Lower lobe of right lung (tissue), 2 donors: Measurements from ENCODE around the gene CACNA1A. TPM values are rescaled to one million over a fixed set of nuclear protein-coding genes. Genes with fewer than 3 reads are reported as not detected.

ENCODE experiments used
- ATAC-seq, 2 donors: fragments of 200-7000 bp; cut with Tn5 transposase; one replicate each; pipeline ENCODE4 v1.9.1; 2020 to 2022; ENCODE audit warnings: mild to moderate bottlenecking in 2 of 2, moderate library complexity in 2 of 2
- DNase-seq: peaks from one replicate; pipeline ENCODE4 v3.0.0-alpha.2; 2020
- H3K27ac ChIP-seq: fragments of 200-600 bp; one replicate; pipeline ENCODE4 v1.8.0; 2022
- H3K27me3 ChIP-seq: fragments of 200-600 bp; one replicate; pipeline ENCODE4 v1.8.0; 2022; ENCODE audit warnings: low read depth
- H3K36me3 ChIP-seq: fragments of 200-600 bp; one replicate; pipeline ENCODE4 v1.8.0; 2022; ENCODE audit warnings: mild to moderate bottlenecking
- H3K4me1 ChIP-seq: fragments of 200-600 bp; one replicate; pipeline ENCODE4 v1.8.0; 2022
- H3K4me3 ChIP-seq: fragments of 200-600 bp; one replicate; pipeline ENCODE4 v1.8.0; 2022; ENCODE audit warnings: mild to moderate bottlenecking
- H3K9me3 ChIP-seq: fragments of 200-600 bp; one replicate; pipeline ENCODE4 v1.8.0; 2022
- CTCF ChIP-seq: fragments of 200-600 bp; IDR thresholded peaks from one replicate; pipeline ENCODE4 v1.8.0; 2022; ENCODE audit warnings: antibody characterized with exemption, mild to moderate bottlenecking
- intact Hi-C: fragments of 100-400 bp; cut with DNase I; formaldehyde crosslinking; loops from one replicate; pipeline ENCODE4 v1.11.0; 2022
- total RNA-seq: library from RNA; stranded (reverse); fragmentation: NEBNext Ultra II Directional; extraction: Animal tissue kit (Norgen Biotek cat#: 25700); gene quantifications from one replicate; pipeline ENCODE4 v1.2.1, GENCODE V29; 2021
- donor health status: DM: no; HTN: yes; CAD: no; lungs with severe emphysema.

CACNA1A gene
- total RNA-seq, 1 donor from 2014 or later, result 0.71 TPM

- ATAC-seq (no peak), DNase-seq (no peak)
- Histone ChIP-seq H3K27ac (no peak overlapping the region), H3K9me3 (no peaks in the 10 kb centered on the region), H3K4me3 (no peak overlapping the region), H3K27me3 (no peaks in the 10 kb centered on the region), H3K36me3 (no peaks in the 10 kb centered on the region), H3K4me1 (no peaks in the 10 kb centered on the region)
- TF ChIP-seq CTCF, result no peak
- intact Hi-C loops, result no loop called here
Measured at GRCh38 chr19:13290741-13291140, 215.5 kb downstream of the CACNA1A start.

- Histone ChIP-seq H3K27me3 (no peaks in the 10 kb centered on the region), H3K27ac (no peak overlapping the region), H3K36me3 (no peaks in the 10 kb centered on the region), H3K9me3 (no peaks in the 10 kb centered on the region), H3K4me1 (no peaks in the 10 kb centered on the region), H3K4me3 (no peak overlapping the region)
- intact Hi-C loops, result no loop called here
- TF ChIP-seq CTCF, result no peak
- ATAC-seq, result no peak
- DNase-seq, result no peak
Measured at GRCh38 chr19:13289295-13289694, 217.0 kb downstream of the CACNA1A start.

- no peak for TF ChIP-seq CTCF
- Histone ChIP-seq H3K27ac (no peak overlapping the region), H3K4me3 (no peak overlapping the region), H3K27me3 (peaks cover 10% of the 10 kb centered on the region), H3K4me1 (no peaks in the 10 kb centered on the region), H3K36me3 (no peaks in the 10 kb centered on the region), H3K9me3 (no peaks in the 10 kb centered on the region)
- no peak for DNase-seq
- intact Hi-C loops, result no loop called here
- no peak for ATAC-seq
Measured at GRCh38 chr19:13286195-13286985, 219.9 kb downstream of the CACNA1A start.

GRCh38 chr19:13284929-13285928 lies 221.1 kb downstream of the CACNA1A start:
- Histone ChIP-seq H3K9me3 (no peaks in the 10 kb centered on the region), H3K27me3 (peaks cover 13% of the 10 kb centered on the region), H3K4me1 (no peaks in the 10 kb centered on the region), H3K27ac (no peak overlapping the region), H3K36me3 (no peaks in the 10 kb centered on the region), H3K4me3 (no peak overlapping the region)
- intact Hi-C loops, result no loop called here
- ATAC-seq (no peak), DNase-seq (no peak)
- TF ChIP-seq CTCF, result no peak

GRCh38 chr19:13283871-13284270 lies 222.4 kb downstream of the CACNA1A start:
- H3K9me3 ChIP-seq, result no peaks in the 10 kb centered on the region
- intact Hi-C loops, result no loop called here
- DNase-seq (no peak), ATAC-seq (no peak)
- no peak for TF ChIP-seq CTCF
- H3K27me3 ChIP-seq, result peaks cover 13% of the 10 kb centered on the region
- no peaks in the 10 kb centered on the region for H3K4me1 ChIP-seq
- no peaks in the 10 kb centered on the region for H3K36me3 ChIP-seq
- H3K4me3 ChIP-seq, result no peak overlapping the region
- no peak overlapping the region for H3K27ac ChIP-seq
